ENCODE results near the gene DPP4.

DNA sequence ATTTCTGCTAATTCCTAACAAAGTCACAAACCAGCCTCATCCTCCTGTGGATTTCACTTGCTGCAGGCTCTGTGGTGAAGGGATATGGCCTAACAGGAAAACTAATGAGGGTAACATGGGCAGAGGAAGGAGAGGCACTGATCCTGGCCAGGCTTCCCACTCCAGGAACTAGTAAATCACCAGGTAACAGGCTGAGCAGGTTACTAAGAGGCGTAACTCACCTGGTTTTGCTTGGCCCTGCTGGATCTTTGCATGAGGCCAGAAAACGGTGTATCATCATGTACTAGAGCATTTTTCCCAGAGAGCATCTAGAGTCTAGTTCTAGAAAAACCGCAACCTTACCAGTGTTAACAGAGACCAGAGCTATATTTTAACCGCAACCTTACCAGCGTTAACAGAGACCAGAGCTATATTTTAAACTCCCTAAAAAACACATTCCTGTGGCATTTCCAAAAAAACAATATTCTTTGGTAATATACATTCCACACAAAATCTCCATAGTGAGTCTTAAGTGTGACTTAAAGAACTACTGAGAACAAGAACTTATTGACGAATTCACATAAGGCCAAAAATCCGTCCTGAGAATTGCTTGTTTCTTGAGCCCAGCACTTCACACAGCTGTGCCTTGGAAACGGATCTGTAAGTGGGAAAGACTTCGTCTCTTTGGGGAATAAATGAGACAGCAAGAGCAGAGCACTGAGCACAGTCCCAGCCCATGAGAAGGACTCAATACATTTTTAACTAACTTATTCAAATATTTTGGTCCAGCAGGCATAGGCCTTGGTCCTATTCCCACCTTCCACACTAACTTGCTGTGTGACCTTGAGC is 43.4 kb downstream of the DPP4 start:
- TF ChIP-seq EZH2 (IDR thresholded peaks at IDR 0.05; ENCODE audit: borderline replicate concordance, low read depth, low read length, poor library complexity, severe bottlenecking) (no peak), CTCF (conservative IDR thresholded peaks at IDR 0.05; ENCODE audit: low read depth, low read length) (no peak)

Data from A673 (cell line).